Testis (tissue), 2 donors: ENCODE results near the gene GLI1.

ENCODE experiments used
- POLR2A ChIP-seq: fragments of 450-650 bp; IDR thresholded peaks from one replicate; pipeline ENCODE4 v1.6.1; 2017; ENCODE audit warnings: antibody characterized with exemption, mild to moderate bottlenecking, moderate library complexity
- TF ChIP-seq, protein P1 (sequence below), 3 experiments: fragments of 450-650 bp in 2 of 3; fragments of 200-600 bp in 1 of 3; sonication (generic) in 1 of 3; IDR thresholded peaks; one replicate each; pipeline ENCODE4 v1.5.1; 2016 to 2019; ENCODE audit warnings: antibody characterized with exemption in 3 of 3, mild to moderate bottlenecking in 2 of 3, moderate library complexity in 1 of 3

DNA sequence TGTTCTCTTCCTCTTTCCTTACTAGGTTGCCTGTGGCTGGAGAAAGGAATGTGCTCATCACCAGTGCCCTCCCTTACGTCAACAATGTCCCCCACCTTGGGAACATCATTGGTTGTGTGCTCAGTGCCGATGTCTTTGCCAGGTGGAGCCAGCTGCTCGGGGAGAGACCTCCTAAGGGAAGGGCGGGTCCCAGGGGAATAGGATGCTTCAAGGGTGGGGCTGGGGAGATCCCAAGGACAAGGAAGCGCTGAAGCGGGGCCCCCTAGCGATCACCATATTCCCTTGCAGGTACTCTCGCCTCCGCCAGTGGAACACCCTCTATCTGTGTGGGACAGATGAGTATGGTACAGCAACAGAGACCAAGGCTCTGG lies 38.5 kb downstream of the GLI1 start:
- TF ChIP-seq, protein P1, sequence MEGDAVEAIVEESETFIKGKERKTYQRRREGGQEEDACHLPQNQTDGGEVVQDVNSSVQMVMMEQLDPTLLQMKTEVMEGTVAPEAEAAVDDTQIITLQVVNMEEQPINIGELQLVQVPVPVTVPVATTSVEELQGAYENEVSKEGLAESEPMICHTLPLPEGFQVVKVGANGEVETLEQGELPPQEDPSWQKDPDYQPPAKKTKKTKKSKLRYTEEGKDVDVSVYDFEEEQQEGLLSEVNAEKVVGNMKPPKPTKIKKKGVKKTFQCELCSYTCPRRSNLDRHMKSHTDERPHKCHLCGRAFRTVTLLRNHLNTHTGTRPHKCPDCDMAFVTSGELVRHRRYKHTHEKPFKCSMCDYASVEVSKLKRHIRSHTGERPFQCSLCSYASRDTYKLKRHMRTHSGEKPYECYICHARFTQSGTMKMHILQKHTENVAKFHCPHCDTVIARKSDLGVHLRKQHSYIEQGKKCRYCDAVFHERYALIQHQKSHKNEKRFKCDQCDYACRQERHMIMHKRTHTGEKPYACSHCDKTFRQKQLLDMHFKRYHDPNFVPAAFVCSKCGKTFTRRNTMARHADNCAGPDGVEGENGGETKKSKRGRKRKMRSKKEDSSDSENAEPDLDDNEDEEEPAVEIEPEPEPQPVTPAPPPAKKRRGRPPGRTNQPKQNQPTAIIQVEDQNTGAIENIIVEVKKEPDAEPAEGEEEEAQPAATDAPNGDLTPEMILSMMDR (IDR thresholded peaks at IDR 0.05) = no peak
- TF ChIP-seq POLR2A = no peak
